Lower lobe of right lung (tissue), 2 donors: Measurements from ENCODE around the gene OGG1. TPM values are rescaled to one million over a fixed set of nuclear protein-coding genes. Genes with fewer than 3 reads are reported as not detected.

Experiments
- ATAC-seq, 2 donors: fragments of 200-7000 bp; cut with Tn5 transposase; one replicate each; pipeline ENCODE4 v1.9.1; 2020 to 2022; ENCODE audit warnings: mild to moderate bottlenecking in 2 of 2, moderate library complexity in 2 of 2
- DNase-seq: peaks from one replicate; pipeline ENCODE4 v3.0.0-alpha.2; 2020
- H3K27ac ChIP-seq: fragments of 200-600 bp; one replicate; pipeline ENCODE4 v1.8.0; 2022
- H3K27me3 ChIP-seq: fragments of 200-600 bp; one replicate; pipeline ENCODE4 v1.8.0; 2022; ENCODE audit warnings: low read depth
- H3K36me3 ChIP-seq: fragments of 200-600 bp; one replicate; pipeline ENCODE4 v1.8.0; 2022; ENCODE audit warnings: mild to moderate bottlenecking
- H3K4me1 ChIP-seq: fragments of 200-600 bp; one replicate; pipeline ENCODE4 v1.8.0; 2022
- H3K4me3 ChIP-seq: fragments of 200-600 bp; one replicate; pipeline ENCODE4 v1.8.0; 2022; ENCODE audit warnings: mild to moderate bottlenecking
- H3K9me3 ChIP-seq: fragments of 200-600 bp; one replicate; pipeline ENCODE4 v1.8.0; 2022
- intact Hi-C: fragments of 100-400 bp; cut with DNase I; formaldehyde crosslinking; loops from one replicate; pipeline ENCODE4 v1.11.0; 2022
- total RNA-seq: library from RNA; stranded (reverse); fragmentation: NEBNext Ultra II Directional; extraction: Animal tissue kit (Norgen Biotek cat#: 25700); gene quantifications from one replicate; pipeline ENCODE4 v1.2.1, GENCODE V29; 2021
- TF ChIP-seq, protein P1 (sequence below): fragments of 200-600 bp; IDR thresholded peaks from one replicate; pipeline ENCODE4 v1.8.0; 2022; ENCODE audit warnings: antibody characterized with exemption, mild to moderate bottlenecking
- donor health status: DM: no; HTN: yes; CAD: no; lungs with severe emphysema.

The OGG1 gene
- total RNA-seq, 1 donor from 2014 or later, result 21.5 TPM

DNA sequence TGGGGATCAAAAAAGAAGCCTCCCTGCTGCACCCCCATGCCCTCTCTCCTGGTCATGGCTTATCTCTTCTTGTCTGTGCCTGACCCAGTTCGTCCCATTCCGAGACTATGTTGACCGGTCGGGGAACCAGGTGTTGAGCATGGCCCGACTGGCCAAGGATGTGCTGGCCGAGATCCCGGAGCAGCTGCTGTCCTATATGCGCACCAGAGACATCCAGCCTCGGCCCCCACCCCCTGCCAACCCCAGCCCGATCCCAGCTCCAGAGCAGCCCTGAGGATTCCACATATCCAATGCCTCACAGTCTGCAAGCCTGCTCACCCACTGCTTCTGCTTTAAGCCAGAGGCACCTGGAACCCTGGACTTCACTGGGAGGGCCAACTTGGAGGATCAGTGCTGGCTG lies 20.3 kb upstream of the OGG1 start:
- ATAC-seq (no peak), DNase-seq (no peak)
- Histone ChIP-seq H3K4me3 (no peak overlapping the region), H3K4me1 (peaks cover 26% of the 10 kb centered on the region), H3K27me3 (no peaks in the 10 kb centered on the region), H3K27ac (no peak overlapping the region), H3K36me3 (peaks cover 5% of the 10 kb centered on the region), H3K9me3 (no peaks in the 10 kb centered on the region)
- TF ChIP-seq, protein P1, sequence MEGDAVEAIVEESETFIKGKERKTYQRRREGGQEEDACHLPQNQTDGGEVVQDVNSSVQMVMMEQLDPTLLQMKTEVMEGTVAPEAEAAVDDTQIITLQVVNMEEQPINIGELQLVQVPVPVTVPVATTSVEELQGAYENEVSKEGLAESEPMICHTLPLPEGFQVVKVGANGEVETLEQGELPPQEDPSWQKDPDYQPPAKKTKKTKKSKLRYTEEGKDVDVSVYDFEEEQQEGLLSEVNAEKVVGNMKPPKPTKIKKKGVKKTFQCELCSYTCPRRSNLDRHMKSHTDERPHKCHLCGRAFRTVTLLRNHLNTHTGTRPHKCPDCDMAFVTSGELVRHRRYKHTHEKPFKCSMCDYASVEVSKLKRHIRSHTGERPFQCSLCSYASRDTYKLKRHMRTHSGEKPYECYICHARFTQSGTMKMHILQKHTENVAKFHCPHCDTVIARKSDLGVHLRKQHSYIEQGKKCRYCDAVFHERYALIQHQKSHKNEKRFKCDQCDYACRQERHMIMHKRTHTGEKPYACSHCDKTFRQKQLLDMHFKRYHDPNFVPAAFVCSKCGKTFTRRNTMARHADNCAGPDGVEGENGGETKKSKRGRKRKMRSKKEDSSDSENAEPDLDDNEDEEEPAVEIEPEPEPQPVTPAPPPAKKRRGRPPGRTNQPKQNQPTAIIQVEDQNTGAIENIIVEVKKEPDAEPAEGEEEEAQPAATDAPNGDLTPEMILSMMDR, result no peak
- intact Hi-C loops, result no loop called here

GRCh38 chr3:9730657-9731205 lies 19.0 kb upstream of the OGG1 start:
- peak overlapping the region; percentile 99 for H3K27ac ChIP-seq
- intact Hi-C loops, result no loop called here

DNA sequence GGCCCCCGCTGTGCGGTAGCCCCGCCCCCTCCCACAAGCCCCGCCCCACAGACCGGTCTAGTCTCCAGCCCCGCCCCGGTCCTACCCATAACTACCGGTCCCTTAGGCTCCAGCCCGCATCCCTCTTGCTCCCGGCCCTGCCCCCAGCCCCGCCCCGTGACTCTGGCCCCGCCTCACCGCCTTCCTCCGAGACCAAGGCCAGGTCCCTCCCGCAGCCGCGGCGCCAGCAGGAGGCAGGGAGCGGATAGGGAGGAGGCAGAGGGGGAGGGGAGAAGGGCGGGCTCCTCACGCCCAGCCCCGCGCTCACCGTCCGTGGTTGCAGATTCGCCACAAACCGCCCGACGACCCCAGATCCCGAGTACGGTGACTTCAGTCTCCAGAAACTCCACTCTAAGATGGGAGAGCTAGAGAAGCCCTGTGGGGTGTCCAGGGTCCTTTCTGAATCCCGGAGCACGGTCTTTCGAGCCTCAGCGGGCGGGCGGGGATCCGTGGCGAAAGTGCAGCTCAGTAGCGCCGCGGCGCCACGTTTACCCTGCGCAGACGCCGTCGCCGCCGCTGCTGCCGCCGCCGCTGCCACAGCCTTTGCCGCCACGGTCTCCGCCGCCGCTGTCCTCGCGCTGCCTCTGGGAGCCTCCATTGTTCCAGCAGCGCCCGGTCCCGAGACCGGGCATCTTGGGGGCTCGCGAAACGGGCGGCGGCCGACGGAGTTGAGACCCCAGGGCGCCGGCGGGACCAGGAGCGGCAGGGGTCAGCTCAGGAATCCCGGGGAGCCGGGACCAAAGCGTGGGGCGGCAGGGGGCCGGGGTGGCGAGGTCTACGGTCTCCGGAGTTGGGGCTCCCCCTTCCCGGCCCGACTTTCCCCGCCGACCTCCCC lies 18.3 kb upstream of the OGG1 start, which contains the start of gene BRPF1:
TSS of gene BRPF1 (plus strand) at position 530 of the 874 bp plus-strand sequence. CDS start 2,406 bp downstream, outside the sequence.
- H3K27ac ChIP-seq, result peak within 1 kb of the TSS; percentile 99
- intact Hi-C loops, result no loop called here
- TF ChIP-seq, protein P1, result peak; percentile 16
- H3K4me3 ChIP-seq, result peak within 1 kb of the TSS; percentile 100
- H3K27me3 ChIP-seq, result no peaks in the 10 kb centered on the region
- H3K4me1 ChIP-seq, result peaks cover 39% of the 10 kb centered on the region
- DNase-seq (peak; percentile 100), ATAC-seq (peak; percentile 98 to 99)
- H3K36me3 ChIP-seq, result peaks cover 25% of the 10 kb centered on the region
- no peaks in the 10 kb centered on the region for H3K9me3 ChIP-seq

More at GRCh38 chr3:9730657-9731205, 19.0 kb upstream of the OGG1 start:
- DNase-seq (no peak), ATAC-seq (peak; percentile 67 to 80)
- Histone ChIP-seq H3K4me3 (peak overlapping the region; percentile 100), H3K9me3 (no peaks in the 10 kb centered on the region), H3K4me1 (peaks cover 39% of the 10 kb centered on the region), H3K27me3 (no peaks in the 10 kb centered on the region), H3K36me3 (peaks cover 18% of the 10 kb centered on the region)
- TF ChIP-seq, protein P1, result no peak

GRCh38 chr3:9732080-9732739 lies 17.5 kb upstream of the OGG1 start:
- TF ChIP-seq, protein P1, result no peak
- DNase-seq, result peak; percentile 73
- ATAC-seq, result peak; percentile 5 to 18
- H3K27me3 ChIP-seq, result no peaks in the 10 kb centered on the region
- peaks cover 39% of the 10 kb centered on the region for H3K4me1 ChIP-seq
- peak overlapping the region; percentile 99 for H3K27ac ChIP-seq
- peak overlapping the region; percentile 100 for H3K4me3 ChIP-seq
- peaks cover 33% of the 10 kb centered on the region for H3K36me3 ChIP-seq
- H3K9me3 ChIP-seq, result no peaks in the 10 kb centered on the region
- intact Hi-C loops, result no loop called here

DNA sequence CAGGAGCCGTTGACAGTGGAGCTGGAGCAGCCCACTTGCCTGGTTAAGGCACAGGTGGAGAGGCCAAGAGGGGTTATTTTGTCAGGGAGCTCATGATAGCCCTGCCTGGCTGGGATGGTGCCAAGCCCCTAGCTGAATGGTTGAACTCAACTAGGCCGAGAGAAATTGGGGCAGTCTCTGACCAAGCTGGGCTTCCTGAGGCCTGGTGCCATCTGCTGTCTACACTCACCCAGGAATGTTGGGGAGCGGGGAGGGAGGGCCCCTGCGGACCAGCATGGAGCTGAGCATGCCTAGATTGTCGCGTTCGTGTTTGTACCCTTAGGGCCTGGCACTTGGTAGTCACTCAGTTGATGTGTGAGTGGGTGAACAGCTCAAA lies 17.0 kb upstream of the OGG1 start:
- DNase-seq, result no peak
- no peaks in the 10 kb centered on the region for H3K9me3 ChIP-seq
- ATAC-seq, result no peak
- intact Hi-C loops, result no loop called here
- H3K27ac ChIP-seq, result peak overlapping the region; percentile 99
- H3K4me1 ChIP-seq, result peaks cover 39% of the 10 kb centered on the region
- H3K4me3 ChIP-seq, result peak overlapping the region; percentile 100
- peaks cover 38% of the 10 kb centered on the region for H3K36me3 ChIP-seq
- TF ChIP-seq, protein P1, result no peak
- H3K27me3 ChIP-seq, result no peaks in the 10 kb centered on the region
